Right lung (tissue), 5 donors: ENCODE data around the gene JPH2. TPM values are rescaled to one million over a fixed set of nuclear protein-coding genes. Genes with fewer than 3 reads are reported as not detected.
"Not testable (repeated sequence)": the region's sequence is repeated elsewhere in the genome, so short reads cannot be mapped to it uniquely, and the experiment has no call there.

Source experiments
- DNase-seq, 2 donors: peaks; one replicate each; pipeline ENCODE4 v3.0.0-alpha.2; 2013
- polyA plus RNA-seq, 5 donors: library from polyadenylated mRNA; unstranded; fragments of 120-200 nt; gene quantifications; one replicate each; pipeline versions ENCODE4 v1.2.1 to v1.2.3, GENCODE V29; 2013; ENCODE audit warnings: inconsistent platforms in 1 of 5, low replicate concordance in 1 of 5; ENCODE audit not compliant: insufficient read length in 5 of 5, insufficient read depth in 1 of 5

Gene JPH2
- polyA plus RNA-seq, 5 donors: 0.87 to 4.4 (median 1.4) TPM

DNA sequence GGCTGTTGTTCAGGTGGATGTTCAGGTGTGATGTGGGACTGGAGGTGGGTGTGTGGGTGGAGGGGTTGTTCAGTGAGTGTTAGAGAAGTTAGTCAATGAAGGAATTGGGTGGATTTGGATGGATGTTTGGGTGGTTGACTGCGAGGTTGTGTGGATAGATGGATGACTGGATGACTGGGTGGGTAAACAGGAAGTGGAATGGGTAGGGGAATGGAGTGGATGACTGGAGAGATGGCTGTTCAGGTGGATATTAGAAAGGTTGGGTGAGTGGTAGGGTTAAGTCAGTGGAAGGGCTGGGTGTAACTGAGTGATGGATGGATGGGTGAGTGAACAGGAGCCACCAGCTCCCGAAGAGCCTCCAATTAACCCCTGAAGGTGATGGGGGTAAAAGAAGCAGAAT lies 27.9 kb downstream of the JPH2 start:
- no peak for DNase-seq

DNA sequence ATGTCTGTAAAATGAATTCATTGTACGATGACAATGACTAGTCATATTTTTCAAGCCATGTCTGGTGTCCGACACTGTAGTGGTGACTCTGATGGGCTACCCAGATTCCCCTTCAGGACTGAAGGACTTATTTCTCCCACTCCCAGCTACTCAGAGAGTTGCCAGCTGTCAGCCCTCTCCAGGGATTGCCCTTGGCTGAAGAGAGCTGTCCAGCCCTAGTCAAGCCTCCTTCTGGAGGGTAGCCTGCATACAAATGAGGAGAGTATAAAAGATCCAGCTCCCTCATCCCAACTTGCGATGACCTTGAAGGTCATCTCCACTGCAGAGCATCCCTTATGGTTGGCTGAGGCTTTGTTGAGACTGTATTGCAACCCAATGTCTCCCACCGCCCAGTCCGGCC lies 29.9 kb downstream of the JPH2 start:
- no peak for DNase-seq

DNA sequence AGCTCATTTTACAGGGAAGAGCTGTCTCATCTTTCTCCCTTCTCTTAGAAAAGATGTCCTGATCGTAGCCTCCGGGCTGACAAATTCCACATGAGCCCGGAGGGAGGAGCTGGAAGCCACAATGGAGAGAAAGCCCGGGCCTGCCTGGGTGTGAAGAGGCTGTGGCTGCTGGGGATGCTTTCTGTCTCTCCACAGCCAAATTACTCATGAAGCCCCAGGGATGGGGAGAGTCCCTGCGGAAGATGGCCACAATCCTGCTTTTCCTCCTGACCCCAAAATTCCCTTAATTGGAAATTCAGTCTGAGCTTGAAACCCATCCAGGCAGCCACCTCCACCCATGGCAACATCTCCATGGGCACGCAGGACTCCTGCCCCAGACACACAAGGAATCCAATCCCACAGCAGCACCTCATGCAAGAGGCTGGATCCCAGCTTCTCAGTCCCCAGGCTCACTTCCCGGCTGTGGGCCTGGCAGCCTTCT lies 32.4 kb downstream of the JPH2 start:
- no peak for DNase-seq

- no peak for DNase-seq
Measured at GRCh38 chr20:44153636-44154043, 33.3 kb downstream of the JPH2 start.

- no peak for DNase-seq
Measured at GRCh38 chr20:44151621-44152416, 35.2 kb downstream of the JPH2 start.

DNA sequence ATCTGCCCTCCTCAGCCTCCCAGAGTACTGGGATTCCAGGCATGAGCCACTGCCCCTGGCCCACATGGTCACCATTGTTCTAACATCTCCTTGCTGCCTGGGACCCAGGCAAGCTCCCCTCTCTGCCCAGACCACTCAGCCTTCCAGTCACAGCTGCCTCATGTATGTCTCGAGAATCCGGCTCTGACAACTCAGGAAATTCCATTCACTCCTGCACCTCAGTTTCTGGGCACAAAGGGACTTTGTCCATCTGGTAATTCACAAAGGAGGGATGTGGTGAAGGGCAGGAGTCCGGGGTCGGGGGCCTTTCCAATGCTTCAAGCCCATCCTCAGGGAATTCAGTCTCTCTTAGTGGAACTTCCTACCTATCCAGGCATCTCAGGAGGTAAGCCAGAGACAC lies 40.7 kb downstream of the JPH2 start:
- no peak for DNase-seq

DNA sequence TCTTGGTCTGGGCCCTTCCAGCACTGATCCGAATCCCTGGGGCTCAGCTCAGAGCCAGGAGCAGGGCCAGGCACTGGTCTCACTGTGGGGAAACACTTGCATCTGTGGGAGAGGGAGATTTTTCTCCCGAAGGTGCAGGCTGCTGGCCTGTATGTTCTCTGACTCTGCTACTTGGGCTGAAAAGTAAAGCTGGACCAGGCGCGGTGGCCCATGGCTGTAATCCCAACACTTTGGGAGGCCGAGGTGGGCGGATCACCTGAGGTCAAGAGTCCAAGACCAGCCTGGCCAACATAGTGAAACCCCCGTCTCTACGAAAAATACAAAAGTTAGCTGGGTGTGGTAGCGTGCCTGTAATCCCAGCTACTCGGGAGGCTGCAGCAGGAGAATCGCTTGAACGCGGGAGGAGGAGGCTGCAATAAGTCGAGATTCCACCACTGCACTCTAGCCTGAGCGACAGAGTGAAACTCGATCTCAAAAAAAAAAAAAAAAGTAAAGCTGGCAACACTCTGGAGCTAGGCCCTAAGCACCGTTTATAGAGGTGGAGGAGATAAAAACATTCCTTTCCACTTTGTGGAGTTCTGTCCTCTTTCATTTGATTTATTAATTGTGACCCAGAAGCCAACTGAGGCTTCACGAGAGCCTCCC lies 41.7 kb downstream of the JPH2 start:
- no peak for DNase-seq

DNA sequence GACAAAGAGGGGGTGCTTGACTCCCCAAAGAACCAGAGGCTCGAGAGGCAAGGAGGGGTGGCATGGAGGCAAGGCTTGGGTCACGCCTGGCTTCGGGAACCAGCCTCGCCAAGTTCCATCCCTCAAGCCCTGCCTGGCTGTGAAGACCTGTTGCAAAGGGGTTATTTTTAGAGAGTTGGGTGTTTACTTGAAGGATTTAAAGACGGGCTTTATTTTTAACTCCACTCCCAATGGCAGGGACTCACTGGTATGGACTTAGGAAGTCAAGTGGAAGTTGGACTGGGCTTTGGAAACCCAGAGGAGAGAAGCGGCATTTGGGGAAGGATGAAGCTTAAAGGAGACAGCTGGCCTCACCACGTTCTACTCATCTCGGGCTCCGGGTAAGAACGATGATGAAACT lies 43.1 kb downstream of the JPH2 start:
- no peak for DNase-seq

GRCh38 chr20:44142413-44142812 lies 44.6 kb downstream of the JPH2 start:
- DNase-seq: no peak

DNA sequence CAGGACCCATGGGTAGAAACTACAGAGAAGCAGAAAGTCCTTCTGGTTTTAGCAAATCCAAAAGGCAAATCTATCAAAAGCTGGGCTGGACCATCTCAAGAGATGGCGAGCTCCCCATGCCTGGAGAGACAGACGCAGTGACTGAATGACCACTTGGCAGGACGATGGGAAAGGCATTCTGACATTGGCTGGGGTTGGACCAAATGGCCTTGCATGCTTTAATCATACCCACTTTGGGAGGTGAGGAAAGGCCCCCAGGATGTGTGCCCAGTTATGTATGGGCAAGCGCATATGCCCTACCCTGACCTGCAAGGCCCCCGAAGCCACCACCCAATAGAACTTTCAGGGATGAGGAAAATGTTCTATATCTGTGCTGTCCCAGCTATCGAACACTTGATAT lies 45.1 kb downstream of the JPH2 start:
- no peak for DNase-seq

- no peak for DNase-seq
Measured at GRCh38 chr20:44138867-44139266, 48.1 kb downstream of the JPH2 start.

- no peak for DNase-seq
Measured at GRCh38 chr20:44137266-44137801, 49.7 kb downstream of the JPH2 start.

GRCh38 chr20:44136579-44137265 lies 50.3 kb downstream of the JPH2 start:
- no peak for DNase-seq

DNA sequence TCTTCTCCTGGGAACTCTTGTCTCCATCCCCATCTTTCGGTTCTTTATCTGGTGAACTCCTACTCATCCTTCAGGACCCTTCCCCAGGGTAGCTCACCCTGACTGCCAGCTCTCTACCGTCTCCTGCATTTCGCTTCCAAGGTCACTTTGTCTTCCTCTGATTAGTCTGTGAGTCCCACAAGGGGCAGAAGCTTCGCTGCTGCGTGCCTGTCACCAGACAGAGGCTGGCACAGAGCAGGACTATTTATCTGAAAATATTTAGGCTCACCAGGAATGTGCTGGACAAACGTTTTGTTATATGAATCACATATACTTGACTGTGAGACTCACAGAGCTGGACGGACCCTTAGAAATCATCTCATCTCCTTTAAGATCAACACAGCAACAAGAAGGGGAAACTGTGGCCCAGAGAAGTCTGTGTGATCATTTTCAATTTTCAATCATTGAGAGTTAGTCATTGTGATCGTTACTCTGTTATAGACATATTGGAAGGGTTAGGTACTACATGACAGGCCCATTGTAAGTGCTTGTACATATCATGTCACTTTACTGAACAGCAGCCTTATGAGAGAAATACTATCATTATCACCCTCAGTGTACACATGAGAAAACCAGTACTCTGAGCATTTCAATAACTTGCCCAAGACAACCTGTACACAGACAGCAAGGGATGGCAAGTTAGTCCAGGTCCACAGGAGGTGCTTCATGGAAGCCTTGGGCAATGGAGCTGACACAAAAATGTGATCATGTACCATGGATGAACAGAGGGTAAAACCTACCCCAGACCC lies 51.4 kb downstream of the JPH2 start:
- no peak for DNase-seq

GRCh38 chr20:44135012-44135412 lies 52.0 kb downstream of the JPH2 start:
- no peak for DNase-seq

DNA sequence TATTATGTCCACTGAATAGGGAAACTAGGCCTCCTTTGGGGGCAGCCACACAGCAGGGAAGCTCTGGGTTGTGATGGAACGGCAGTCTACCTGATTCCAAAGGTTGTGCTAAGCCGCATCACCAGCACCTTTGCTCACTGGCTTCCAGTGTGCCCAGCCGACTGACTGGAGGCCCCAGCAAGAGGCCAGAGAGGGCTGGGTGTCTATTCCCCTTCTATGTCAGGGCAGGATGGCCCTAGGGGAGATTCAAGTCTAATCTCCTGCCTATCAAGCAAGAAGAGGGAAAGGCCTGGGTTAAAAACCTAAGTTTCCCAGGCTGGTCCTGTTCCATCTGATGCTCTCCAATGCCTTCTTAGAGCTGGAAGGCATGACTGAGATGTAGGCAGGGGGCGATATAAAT lies 53.6 kb downstream of the JPH2 start:
- no peak for DNase-seq

GRCh38 chr20:44131704-44132103 lies 55.3 kb downstream of the JPH2 start:
- no peak for DNase-seq

- no peak for DNase-seq
Measured at GRCh38 chr20:44129911-44130718, 56.9 kb downstream of the JPH2 start.

- DNase-seq: not testable (repeated sequence)
Measured at GRCh38 chr20:44129300-44129699, 57.7 kb downstream of the JPH2 start.

DNA sequence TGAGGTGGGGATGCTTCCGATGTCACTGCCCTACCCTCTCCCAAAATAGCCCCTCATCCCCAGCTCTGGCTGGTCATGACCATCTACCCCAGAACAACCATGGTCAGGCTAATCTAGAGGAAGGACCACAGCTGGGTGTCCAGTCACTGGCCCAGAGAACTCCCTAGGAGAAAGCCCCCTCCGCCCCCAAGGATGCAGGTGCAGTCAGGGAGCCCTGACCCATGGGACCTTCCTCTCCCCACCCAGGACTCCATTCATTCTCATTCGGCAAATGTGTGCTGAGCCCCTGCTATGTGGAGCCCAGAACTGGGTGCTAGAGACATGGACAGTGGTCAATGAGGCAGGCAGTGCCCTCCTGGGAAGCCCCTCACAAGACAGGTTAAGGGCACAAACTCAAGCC lies 60.5 kb downstream of the JPH2 start:
- no peak for DNase-seq
